SU-DHL-6 (cell line): ENCODE data around the gene KLHL1.

ENCODE experiments used
- H2AFZ ChIP-seq: fragments of 200-600 bp; sonication (generic); 2 replicates; pipeline ENCODE4 v1.6.1; 2014; ENCODE audit warnings: low read depth, mild to moderate bottlenecking, moderate library complexity, mixed read lengths, antibody characterized with exemption, low read length; ENCODE audit not compliant: severe bottlenecking
- H3F3A ChIP-seq: fragments of 200-600 bp; shearing (Covaris generic); 2 replicates; pipeline ENCODE4 v1.6.0; 2016; ENCODE audit warnings: antibody characterized with exemption, mild to moderate bottlenecking; ENCODE audit not compliant: insufficient read depth
- H3K27ac ChIP-seq: fragments of 200-600 bp; sonication (generic); 2 replicates; pipeline ENCODE4 v1.5.1; 2016; ENCODE audit warnings: low read depth, mild to moderate bottlenecking, low read length, moderate library complexity, mixed read lengths
- H3K27me3 ChIP-seq: fragments of 200-600 bp; sonication (generic), shearing (Covaris generic); 2 replicates; pipeline ENCODE4 v1.6.0; 2014; ENCODE audit warnings: mild to moderate bottlenecking, low read length
- H3K36me3 ChIP-seq: fragments of 200-600 bp; sonication (generic); 2 replicates; pipeline ENCODE4 v1.6.1; 2014; ENCODE audit warnings: mild to moderate bottlenecking, low read length, mixed read lengths
- H3K4me2 ChIP-seq: fragments of 300-600, 200-600 bp; shearing (Covaris generic), sonication (generic); 2 replicates; pipeline ENCODE4 v1.6.0; 2014; ENCODE audit warnings: low read length, low read depth, mild to moderate bottlenecking; ENCODE audit not compliant: poor library complexity, severe bottlenecking
- H3K4me3 ChIP-seq: fragments of 200-600 bp; sonication (generic); 2 replicates; pipeline ENCODE4 v1.5.1; 2014; ENCODE audit warnings: antibody characterized with exemption, low read length, mild to moderate bottlenecking, mixed read lengths; ENCODE audit not compliant: insufficient read depth, poor library complexity, severe bottlenecking
- H3K79me2 ChIP-seq: fragments of 200-600 bp; sonication (generic); 2 replicates; pipeline ENCODE4 v1.6.1; 2014; ENCODE audit warnings: mild to moderate bottlenecking, low read length, moderate library complexity; ENCODE audit not compliant: insufficient read depth
- H3K9ac ChIP-seq: fragments of 200-600 bp; sonication (generic); 2 replicates; pipeline ENCODE4 v1.7.0; 2014; ENCODE audit warnings: mild to moderate bottlenecking, low read length
- H3K9me2 ChIP-seq: fragments of 200-600 bp; sonication (generic); replicated peaks from 2 replicates; pipeline ENCODE4 v1.6.1; 2014; ENCODE audit warnings: low read length; ENCODE audit not compliant: insufficient read depth
- H3K9me3 ChIP-seq: fragments of 200-600 bp; sonication (generic); 2 replicates; pipeline ENCODE4 v1.6.1; 2014; ENCODE audit warnings: low read length, mixed read lengths; ENCODE audit not compliant: insufficient read depth
- H4K20me1 ChIP-seq: fragments of 200-600 bp; sonication (generic); 2 replicates; pipeline ENCODE4 v1.6.1; 2014; ENCODE audit warnings: low read depth, mild to moderate bottlenecking, antibody characterized with exemption, low read length, moderate library complexity, mixed read lengths
- EZH2phosphoT487 ChIP-seq: fragments of 200-600 bp; sonication (generic), shearing (Covaris generic); conservative IDR thresholded peaks from 2 replicates; pipeline ENCODE4 v1.6.1; 2018; ENCODE audit warnings: mild to moderate bottlenecking, antibody characterized with exemption, low read length, moderate library complexity, mixed read lengths
- TF ChIP-seq, protein P1 (sequence below): fragments of 200-600 bp; sonication (generic); IDR thresholded peaks from one replicate; pipeline ENCODE4 v1.5.1; 2017; ENCODE audit warnings: antibody characterized with exemption, mild to moderate bottlenecking, low read length, moderate library complexity; ENCODE audit not compliant: insufficient read depth, poor library complexity, severe bottlenecking

Gene KLHL1

DNA sequence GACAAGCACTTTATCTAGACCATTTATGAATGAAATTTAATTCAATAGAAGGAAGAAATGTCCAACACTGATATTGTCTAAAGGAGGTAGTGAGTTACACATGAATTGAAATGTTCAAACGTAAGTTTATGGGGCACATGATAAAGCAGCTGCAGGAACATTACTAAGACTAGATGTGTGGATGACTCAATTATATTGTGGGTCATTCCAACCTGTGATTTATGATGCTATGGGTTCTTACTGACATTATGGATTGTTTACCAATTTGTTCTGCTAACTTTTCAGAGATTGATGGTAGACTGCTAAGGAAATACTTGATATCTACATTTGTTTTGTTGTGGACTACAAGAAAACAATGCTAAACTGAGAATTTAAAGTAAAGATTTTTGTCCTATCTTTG is 56.7 kb downstream of the KLHL1 start:
- H4K20me1 ChIP-seq: no peaks in the 10 kb centered on the region
- H3K4me2 ChIP-seq: no peak overlapping the region
- H3K4me3 ChIP-seq: no peak overlapping the region
- no peaks in the 10 kb centered on the region for H3K27me3 ChIP-seq
- H2AFZ ChIP-seq: no peak overlapping the region
- H3K9ac ChIP-seq: no peak overlapping the region
- H3K27ac ChIP-seq: no peak overlapping the region
- 0 out of 2 replicates have a peak, but pooled peaks cover 3% of the 10 kb centered on the region for H3K36me3 ChIP-seq
- no peaks in the 10 kb centered on the region for H3K79me2 ChIP-seq
- H3K9me2 ChIP-seq: no peaks in the 10 kb centered on the region
- TF ChIP-seq EZH2phosphoT487: no peak
- TF ChIP-seq, protein P1, sequence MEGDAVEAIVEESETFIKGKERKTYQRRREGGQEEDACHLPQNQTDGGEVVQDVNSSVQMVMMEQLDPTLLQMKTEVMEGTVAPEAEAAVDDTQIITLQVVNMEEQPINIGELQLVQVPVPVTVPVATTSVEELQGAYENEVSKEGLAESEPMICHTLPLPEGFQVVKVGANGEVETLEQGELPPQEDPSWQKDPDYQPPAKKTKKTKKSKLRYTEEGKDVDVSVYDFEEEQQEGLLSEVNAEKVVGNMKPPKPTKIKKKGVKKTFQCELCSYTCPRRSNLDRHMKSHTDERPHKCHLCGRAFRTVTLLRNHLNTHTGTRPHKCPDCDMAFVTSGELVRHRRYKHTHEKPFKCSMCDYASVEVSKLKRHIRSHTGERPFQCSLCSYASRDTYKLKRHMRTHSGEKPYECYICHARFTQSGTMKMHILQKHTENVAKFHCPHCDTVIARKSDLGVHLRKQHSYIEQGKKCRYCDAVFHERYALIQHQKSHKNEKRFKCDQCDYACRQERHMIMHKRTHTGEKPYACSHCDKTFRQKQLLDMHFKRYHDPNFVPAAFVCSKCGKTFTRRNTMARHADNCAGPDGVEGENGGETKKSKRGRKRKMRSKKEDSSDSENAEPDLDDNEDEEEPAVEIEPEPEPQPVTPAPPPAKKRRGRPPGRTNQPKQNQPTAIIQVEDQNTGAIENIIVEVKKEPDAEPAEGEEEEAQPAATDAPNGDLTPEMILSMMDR: no peak
- no peaks in the 10 kb centered on the region for H3F3A ChIP-seq
- no peaks in the 10 kb centered on the region for H3K9me3 ChIP-seq

DNA sequence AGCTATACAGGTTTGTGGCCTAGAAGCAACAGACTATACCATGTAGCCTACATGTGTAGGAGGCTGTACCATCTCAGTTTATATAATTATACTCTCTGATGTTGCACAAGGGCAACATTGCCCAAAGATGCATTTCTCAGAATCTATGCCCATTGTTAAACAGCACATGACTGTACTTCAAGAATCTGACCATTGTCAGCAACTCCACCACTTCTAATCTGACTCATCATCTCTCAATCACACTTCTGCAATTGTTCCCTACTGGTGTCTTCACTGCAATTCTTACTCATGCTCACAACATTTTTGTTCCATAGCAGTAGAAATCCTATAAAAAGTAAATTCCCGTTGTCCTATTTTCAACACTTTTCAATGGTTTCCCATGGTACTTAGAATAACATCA is 64.6 kb downstream of the KLHL1 start:
- H3K27me3 ChIP-seq: no peaks in the 10 kb centered on the region
- H3K36me3 ChIP-seq: no peaks in the 10 kb centered on the region
- no peaks in the 10 kb centered on the region for H3K9me3 ChIP-seq
- no peak overlapping the region for H3K4me2 ChIP-seq
- peak overlapping the region; percentile 58 for H2AFZ ChIP-seq
- no peaks in the 10 kb centered on the region for H4K20me1 ChIP-seq
- TF ChIP-seq, protein P1: no peak
- no peak for TF ChIP-seq EZH2phosphoT487
- no peak overlapping the region for H3K27ac ChIP-seq
- H3F3A ChIP-seq: no peaks in the 10 kb centered on the region
- no peaks in the 10 kb centered on the region for H3K79me2 ChIP-seq
- no peaks in the 10 kb centered on the region for H3K9me2 ChIP-seq
- H3K4me3 ChIP-seq: no peak overlapping the region
- H3K9ac ChIP-seq: no peak overlapping the region

DNA sequence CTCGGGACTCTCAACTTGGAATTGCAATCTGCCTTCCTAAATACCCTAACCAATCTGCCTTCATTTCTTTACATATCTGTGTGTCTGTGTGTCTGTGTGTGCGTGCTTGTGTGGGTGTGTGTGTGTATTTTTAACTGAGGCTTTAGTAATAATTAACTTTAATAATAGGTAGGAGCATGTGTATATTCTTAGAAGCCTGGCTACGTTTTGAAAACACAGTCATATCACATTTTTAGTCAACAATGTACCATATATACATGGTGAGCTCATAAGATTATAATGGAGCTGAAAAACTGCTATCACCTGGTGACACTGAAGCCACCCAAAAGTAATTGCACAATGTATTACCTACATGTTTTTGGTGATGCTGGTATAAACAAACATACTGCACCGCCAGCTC is 66.1 kb downstream of the KLHL1 start:
- H3K79me2 ChIP-seq: no peaks in the 10 kb centered on the region
- no peaks in the 10 kb centered on the region for H3K27me3 ChIP-seq
- no peak overlapping the region for H3K4me2 ChIP-seq
- no peaks in the 10 kb centered on the region for H3K9me2 ChIP-seq
- H3K9ac ChIP-seq: no peak overlapping the region
- H3K4me3 ChIP-seq: no peak overlapping the region
- H2AFZ ChIP-seq: peak overlapping the region; percentile 12
- H3K27ac ChIP-seq: no peak overlapping the region
- no peaks in the 10 kb centered on the region for H3K36me3 ChIP-seq
- no peaks in the 10 kb centered on the region for H3F3A ChIP-seq
- TF ChIP-seq, protein P1: no peak
- no peak for TF ChIP-seq EZH2phosphoT487
- no peaks in the 10 kb centered on the region for H4K20me1 ChIP-seq
- no peaks in the 10 kb centered on the region for H3K9me3 ChIP-seq

DNA sequence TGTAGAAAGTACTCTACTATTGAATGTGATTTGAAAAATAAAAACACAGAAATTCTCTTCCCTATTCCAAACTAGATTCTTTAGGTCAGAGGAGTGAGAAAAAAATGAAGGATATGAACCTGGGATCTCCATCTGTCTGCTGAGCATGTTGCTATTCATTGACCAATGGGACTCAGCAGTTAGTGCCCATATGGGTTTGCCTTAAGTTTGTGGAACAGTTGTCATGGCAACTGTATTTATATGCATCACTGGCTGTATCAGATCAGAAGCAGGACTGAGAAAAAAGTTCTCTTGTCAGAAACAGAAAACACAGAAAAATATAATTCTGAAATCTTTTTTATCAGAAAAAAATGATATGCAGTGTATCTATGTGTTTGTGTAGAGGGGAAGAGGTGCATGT is 74.0 kb downstream of the KLHL1 start:
- H3K27ac ChIP-seq: no peak overlapping the region
- no peaks in the 10 kb centered on the region for H3F3A ChIP-seq
- no peak for TF ChIP-seq EZH2phosphoT487
- TF ChIP-seq, protein P1: no peak
- no peak overlapping the region for H3K9ac ChIP-seq
- H3K9me2 ChIP-seq: no peaks in the 10 kb centered on the region
- H4K20me1 ChIP-seq: no peaks in the 10 kb centered on the region
- no peaks in the 10 kb centered on the region for H3K27me3 ChIP-seq
- H3K4me2 ChIP-seq: no peak overlapping the region
- no peak overlapping the region for H3K4me3 ChIP-seq
- no peaks in the 10 kb centered on the region for H3K9me3 ChIP-seq
- peak overlapping the region; percentile 3 for H2AFZ ChIP-seq
- H3K79me2 ChIP-seq: no peaks in the 10 kb centered on the region
- H3K36me3 ChIP-seq: no peaks in the 10 kb centered on the region
